Neural progenitor cell (in vitro differentiated cells): ENCODE measurements around the gene PDZD4. TPM values are rescaled to one million over a fixed set of nuclear protein-coding genes. Genes with fewer than 3 reads are reported as not detected.

Experiments used
- DNase-seq: peaks from one replicate; pipeline ENCODE4 v3.0.0-alpha.2; 2016; ENCODE audit warnings: low spot score
- H2AFZ ChIP-seq: fragments of 200-600 bp; sonication (generic); replicated peaks from 2 replicates; pipeline ENCODE4 v1.6.1; 2016; ENCODE audit warnings: antibody characterized with exemption
- H3F3A ChIP-seq: fragments of 200-600 bp; sonication (generic); 2 replicates; pipeline ENCODE4 v1.6.1; 2016; ENCODE audit warnings: antibody characterized with exemption, low read depth
- H3K27ac ChIP-seq: fragments of 200-600 bp; sonication (generic); 2 replicates; pipeline ENCODE4 v1.5.1; 2016; ENCODE audit warnings: mild to moderate bottlenecking
- H3K27me3 ChIP-seq: fragments of 200-600 bp; sonication (generic); 2 replicates; pipeline ENCODE4 v1.6.1; 2016; ENCODE audit warnings: mild to moderate bottlenecking, moderate library complexity
- H3K36me3 ChIP-seq: fragments of 200-600 bp; sonication (generic); 2 replicates; pipeline ENCODE4 v1.5.1; 2016
- H3K4me1 ChIP-seq: fragments of 200-600 bp; sonication (generic); 2 replicates; pipeline ENCODE4 v1.6.1; 2016; ENCODE audit warnings: mixed run types
- H3K4me2 ChIP-seq: fragments of 200-600 bp; sonication (generic); 2 replicates; pipeline ENCODE4 v1.6.1; 2016
- H3K4me3 ChIP-seq: fragments of 200-600 bp; sonication (generic); 2 replicates; pipeline ENCODE4 v1.5.1; 2016
- H3K79me2 ChIP-seq: fragments of 200-600 bp; sonication (generic); 2 replicates; pipeline ENCODE4 v1.6.1; 2016; ENCODE audit warnings: low read depth
- H3K9ac ChIP-seq: fragments of 200-600 bp; sonication (generic); 2 replicates; pipeline ENCODE4 v1.6.1; 2016
- H3K9me3 ChIP-seq: fragments of 200-600 bp; sonication (generic); 2 replicates; pipeline ENCODE4 v1.5.1; 2016; ENCODE audit warnings: low read depth
- H4K20me1 ChIP-seq: fragments of 200-600 bp; sonication (generic); 2 replicates; pipeline ENCODE4 v1.6.1; 2016; ENCODE audit warnings: low read depth
- H3K27ac Mint-ChIP-seq: 3 replicates; pipeline ENCODE4 v1.8.0; 2021; ENCODE audit warnings: mixed read lengths
- H3K27me3 Mint-ChIP-seq: 2 replicates; pipeline ENCODE4 v1.8.0; 2022; ENCODE audit warnings: low read depth, mild to moderate bottlenecking, inconsistent platforms, moderate library complexity, mixed read lengths; ENCODE audit not compliant: insufficient read depth
- H3K36me3 Mint-ChIP-seq: 3 replicates; pipeline ENCODE4 v1.8.0; 2021; ENCODE audit warnings: mixed read lengths
- H3K4me1 Mint-ChIP-seq: 3 replicates; pipeline ENCODE4 v1.8.0; 2021; ENCODE audit warnings: mixed read lengths
- H3K4me3 Mint-ChIP-seq: 3 replicates; pipeline ENCODE4 v1.8.0; 2021; ENCODE audit warnings: mild to moderate bottlenecking, moderate library complexity, mixed read lengths
- H3K9me3 Mint-ChIP-seq: 3 replicates; pipeline ENCODE4 v1.8.0; 2020; ENCODE audit warnings: mixed read lengths
- CTCF ChIP-seq: fragments of 200-600 bp; sonication (generic); IDR thresholded peaks from 2 replicates; pipeline ENCODE4 v1.5.1; 2017; ENCODE audit warnings: antibody characterized with exemption, mild to moderate bottlenecking
- EZH2 ChIP-seq: fragments of 200-600 bp; sonication (generic); IDR thresholded peaks from 2 replicates; pipeline ENCODE4 v1.6.1; 2017; ENCODE audit warnings: antibody characterized with exemption, mild to moderate bottlenecking, moderate library complexity
- EZH2phosphoT487 ChIP-seq: fragments of 200-600 bp; sonication (generic); IDR thresholded peaks from 2 replicates; pipeline ENCODE4 v1.6.1; 2017; ENCODE audit warnings: antibody characterized with exemption
- total RNA-seq: library from RNA; depleted of rRNA; stranded (reverse); fragments of >200 nt; gene quantifications from 2 replicates; pipeline ENCODE4 v1.2.3, GENCODE V29; 2015; ENCODE audit warnings: low replicate concordance

PDZD4 gene
- total RNA-seq, 1 donor from 2014 or later = 1.9 TPM

GRCh38 chrX:153812220-153812619, 18.1 kb downstream of the PDZD4 start:
- Mint-ChIP-seq H3K36me3 (peaks cover 12% of the 10 kb centered on the region), H3K9me3 (peaks cover 40% of the 10 kb centered on the region), H3K4me3 (peak overlapping the region; percentile 33), H3K27me3 (peaks cover 6% of the 10 kb centered on the region), H3K4me1 (peaks cover 33% of the 10 kb centered on the region), H3K27ac (no peak overlapping the region)
- Histone ChIP-seq H3K4me2 (peak overlapping the region; percentile 47), H3K27ac (no peak overlapping the region), H3K9ac (no peak overlapping the region), H2AFZ (no peak overlapping the region), H3K36me3 (no peaks in the 10 kb centered on the region), H4K20me1 (no peaks in the 10 kb centered on the region), H3K9me3 (no peaks in the 10 kb centered on the region), H3K4me3 (no peak overlapping the region), H3K4me1 (peaks cover 10% of the 10 kb centered on the region), H3F3A (no peaks in the 10 kb centered on the region), H3K79me2 (no peaks in the 10 kb centered on the region), H3K27me3 (no peaks in the 10 kb centered on the region)
- TF ChIP-seq EZH2 (no peak), EZH2phosphoT487 (no peak), CTCF (no peak)
- DNase-seq = peak; percentile 60

- no peak for DNase-seq
- Histone ChIP-seq H3K79me2 (no peaks in the 10 kb centered on the region), H3K4me3 (no peak overlapping the region), H3K27ac (no peak overlapping the region), H3F3A (no peaks in the 10 kb centered on the region), H3K4me1 (peaks cover 10% of the 10 kb centered on the region), H3K9me3 (no peaks in the 10 kb centered on the region), H2AFZ (no peak overlapping the region), H3K4me2 (no peak overlapping the region), H3K9ac (no peak overlapping the region), H3K27me3 (no peaks in the 10 kb centered on the region), H4K20me1 (no peaks in the 10 kb centered on the region), H3K36me3 (no peaks in the 10 kb centered on the region)
- peaks cover 23% of the 10 kb centered on the region for H3K9me3 Mint-ChIP-seq
- H3K4me1 Mint-ChIP-seq = peaks cover 16% of the 10 kb centered on the region
- no peak overlapping the region for H3K4me3 Mint-ChIP-seq
- TF ChIP-seq EZH2phosphoT487 = no peak
- no peak for TF ChIP-seq EZH2
- TF ChIP-seq CTCF = no peak
- peaks cover 2% of the 10 kb centered on the region for H3K27me3 Mint-ChIP-seq
- H3K36me3 Mint-ChIP-seq = peaks cover 5% of the 10 kb centered on the region
- H3K27ac Mint-ChIP-seq = no peak overlapping the region
Measured at GRCh38 chrX:153807976-153808375, 22.4 kb downstream of the PDZD4 start.

- peaks cover 23% of the 10 kb centered on the region for H3K9me3 Mint-ChIP-seq
Measured at GRCh38 chrX:153806999-153807575, 23.3 kb downstream of the PDZD4 start.

More at GRCh38 chrX:153806999-153807575, 23.3 kb downstream of the PDZD4 start:
- H3K4me1 ChIP-seq = peaks cover 4% of the 10 kb centered on the region
- no peak for DNase-seq
- H3F3A ChIP-seq = no peaks in the 10 kb centered on the region
- no peak overlapping the region for H3K4me2 ChIP-seq
- no peaks in the 10 kb centered on the region for H3K27me3 ChIP-seq
- TF ChIP-seq CTCF = no peak
- H3K9ac ChIP-seq = no peak overlapping the region
- H2AFZ ChIP-seq = no peak overlapping the region
- H3K27ac ChIP-seq = no peak overlapping the region
- Mint-ChIP-seq H3K4me3 (no peak overlapping the region), H3K27ac (no peak overlapping the region), H3K4me1 (peaks cover 8% of the 10 kb centered on the region), H3K27me3 (peaks cover 2% of the 10 kb centered on the region), H3K36me3 (peaks cover 8% of the 10 kb centered on the region)
- H3K79me2 ChIP-seq = no peaks in the 10 kb centered on the region
- no peaks in the 10 kb centered on the region for H3K9me3 ChIP-seq
- no peaks in the 10 kb centered on the region for H3K36me3 ChIP-seq
- no peak overlapping the region for H3K4me3 ChIP-seq
- H4K20me1 ChIP-seq = no peaks in the 10 kb centered on the region
